ENCODE data around the gene ZNF197.

Gene ZNF197

DNA sequence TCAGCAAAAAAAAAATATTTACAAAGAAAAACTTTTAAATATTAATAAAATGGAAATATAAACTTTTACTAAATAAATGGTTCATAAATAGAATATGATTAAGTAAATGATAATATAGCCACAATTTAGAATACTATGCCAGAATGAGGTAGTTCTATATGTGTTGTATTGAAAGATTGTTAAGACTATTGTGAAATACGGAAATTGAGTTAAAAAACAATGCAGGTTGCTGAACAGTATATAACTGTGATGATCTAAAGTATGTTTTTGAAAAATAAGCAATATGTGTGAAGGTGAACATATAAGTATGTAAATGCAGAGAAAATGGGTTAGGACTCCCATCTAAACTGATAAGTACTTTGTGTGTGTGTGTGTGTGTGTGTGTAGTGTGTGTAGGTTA lies 24.9 kb downstream of the ZNF197 start:
- TF ChIP-seq, protein P1, sequence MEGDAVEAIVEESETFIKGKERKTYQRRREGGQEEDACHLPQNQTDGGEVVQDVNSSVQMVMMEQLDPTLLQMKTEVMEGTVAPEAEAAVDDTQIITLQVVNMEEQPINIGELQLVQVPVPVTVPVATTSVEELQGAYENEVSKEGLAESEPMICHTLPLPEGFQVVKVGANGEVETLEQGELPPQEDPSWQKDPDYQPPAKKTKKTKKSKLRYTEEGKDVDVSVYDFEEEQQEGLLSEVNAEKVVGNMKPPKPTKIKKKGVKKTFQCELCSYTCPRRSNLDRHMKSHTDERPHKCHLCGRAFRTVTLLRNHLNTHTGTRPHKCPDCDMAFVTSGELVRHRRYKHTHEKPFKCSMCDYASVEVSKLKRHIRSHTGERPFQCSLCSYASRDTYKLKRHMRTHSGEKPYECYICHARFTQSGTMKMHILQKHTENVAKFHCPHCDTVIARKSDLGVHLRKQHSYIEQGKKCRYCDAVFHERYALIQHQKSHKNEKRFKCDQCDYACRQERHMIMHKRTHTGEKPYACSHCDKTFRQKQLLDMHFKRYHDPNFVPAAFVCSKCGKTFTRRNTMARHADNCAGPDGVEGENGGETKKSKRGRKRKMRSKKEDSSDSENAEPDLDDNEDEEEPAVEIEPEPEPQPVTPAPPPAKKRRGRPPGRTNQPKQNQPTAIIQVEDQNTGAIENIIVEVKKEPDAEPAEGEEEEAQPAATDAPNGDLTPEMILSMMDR (IDR thresholded peaks at IDR 0.05), result no peak
- TF ChIP-seq ZFX (IDR thresholded peaks at IDR 0.05; ENCODE audit: borderline replicate concordance), result no peak
- H3K27ac ChIP-seq, result no peak overlapping the region

DNA sequence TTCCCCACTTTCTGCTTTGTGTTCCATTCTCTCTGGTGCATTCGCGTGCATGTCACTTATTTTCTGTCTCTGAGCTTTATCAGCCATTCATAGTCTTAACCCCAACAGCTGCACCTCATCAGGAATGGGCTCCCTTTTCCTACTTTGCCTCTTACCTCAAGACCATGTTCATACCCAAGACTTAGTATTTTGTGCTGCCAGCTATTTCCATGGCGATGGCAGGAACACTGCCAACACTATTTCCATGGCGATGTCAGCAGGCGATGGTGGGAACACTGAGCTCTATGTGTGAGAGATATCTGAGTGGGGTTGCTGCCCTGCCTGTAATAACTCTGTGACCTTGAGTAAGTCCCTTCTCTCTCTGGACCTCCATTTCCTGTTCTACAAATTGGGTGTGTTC lies 29.2 kb downstream of the ZNF197 start:
- no peak overlapping the region for H3K27ac ChIP-seq
- TF ChIP-seq, protein P1 (IDR thresholded peaks at IDR 0.05), result no peak
- no peak for TF ChIP-seq ZFX (IDR thresholded peaks at IDR 0.05; ENCODE audit: borderline replicate concordance)

DNA sequence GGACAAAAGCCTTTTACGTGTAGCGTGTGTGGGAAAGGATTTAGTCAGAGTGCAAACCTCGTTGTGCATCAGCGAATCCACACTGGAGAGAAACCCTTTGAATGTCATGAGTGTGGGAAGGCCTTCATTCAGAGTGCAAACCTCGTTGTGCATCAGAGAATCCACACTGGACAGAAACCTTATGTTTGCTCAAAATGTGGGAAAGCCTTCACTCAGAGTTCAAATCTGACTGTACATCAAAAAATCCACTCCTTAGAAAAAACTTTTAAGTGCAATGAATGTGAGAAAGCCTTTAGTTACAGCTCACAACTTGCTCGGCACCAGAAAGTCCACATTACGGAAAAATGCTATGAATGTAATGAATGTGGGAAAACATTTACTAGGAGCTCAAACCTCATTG lies 34.2 kb downstream of the ZNF197 start:
- TF ChIP-seq, protein P1 (IDR thresholded peaks at IDR 0.05), result no peak
- TF ChIP-seq ZFX (IDR thresholded peaks at IDR 0.05; ENCODE audit: borderline replicate concordance), result no peak

DNA sequence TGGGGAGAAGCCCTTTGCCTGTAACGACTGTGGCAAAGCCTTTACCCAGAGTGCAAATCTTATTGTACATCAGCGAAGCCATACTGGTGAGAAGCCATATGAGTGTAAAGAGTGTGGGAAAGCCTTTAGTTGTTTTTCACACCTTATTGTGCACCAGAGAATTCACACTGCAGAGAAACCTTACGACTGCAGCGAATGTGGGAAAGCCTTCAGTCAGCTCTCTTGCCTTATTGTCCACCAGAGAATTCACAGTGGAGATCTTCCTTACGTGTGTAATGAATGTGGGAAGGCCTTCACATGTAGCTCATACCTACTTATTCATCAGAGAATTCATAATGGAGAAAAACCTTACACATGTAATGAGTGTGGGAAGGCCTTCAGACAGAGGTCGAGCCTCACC lies 34.6 kb downstream of the ZNF197 start:
- TF ChIP-seq, protein P1 (IDR thresholded peaks at IDR 0.05), result no peak
- TF ChIP-seq ZFX (IDR thresholded peaks at IDR 0.05; ENCODE audit: borderline replicate concordance), result no peak

More for the DNA sequence above, 34.2 kb downstream of the ZNF197 start:
- no peak overlapping the region for H3K27ac ChIP-seq

DNA sequence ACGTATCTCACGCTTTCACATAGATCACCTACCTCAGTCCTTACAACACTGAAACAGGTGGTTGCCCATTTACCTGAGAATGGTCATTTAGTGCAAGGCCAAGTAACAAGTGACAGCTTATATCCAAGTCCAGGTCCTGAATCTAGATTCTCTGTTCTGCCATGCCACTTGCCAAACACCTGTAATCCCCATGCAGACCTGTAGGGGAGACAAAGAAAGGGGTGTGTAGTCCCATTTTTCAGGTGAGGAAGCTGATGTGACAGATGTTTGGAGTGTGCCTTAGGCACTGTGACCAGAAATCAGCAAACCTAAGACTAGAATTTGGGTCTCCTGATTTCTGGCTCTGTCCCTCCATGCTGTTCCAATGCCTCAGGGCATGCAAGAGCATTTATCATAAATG lies 36.4 kb downstream of the ZNF197 start:
- H3K27ac ChIP-seq, result no peak overlapping the region
- TF ChIP-seq, protein P1 (IDR thresholded peaks at IDR 0.05), result 0 out of 2 replicates have a peak, but pooled peaks have one; percentile 17
- TF ChIP-seq ZFX (IDR thresholded peaks at IDR 0.05; ENCODE audit: borderline replicate concordance), result no peak

More for the DNA sequence above, 34.6 kb downstream of the ZNF197 start:
- H3K27ac ChIP-seq, result no peak overlapping the region

DNA sequence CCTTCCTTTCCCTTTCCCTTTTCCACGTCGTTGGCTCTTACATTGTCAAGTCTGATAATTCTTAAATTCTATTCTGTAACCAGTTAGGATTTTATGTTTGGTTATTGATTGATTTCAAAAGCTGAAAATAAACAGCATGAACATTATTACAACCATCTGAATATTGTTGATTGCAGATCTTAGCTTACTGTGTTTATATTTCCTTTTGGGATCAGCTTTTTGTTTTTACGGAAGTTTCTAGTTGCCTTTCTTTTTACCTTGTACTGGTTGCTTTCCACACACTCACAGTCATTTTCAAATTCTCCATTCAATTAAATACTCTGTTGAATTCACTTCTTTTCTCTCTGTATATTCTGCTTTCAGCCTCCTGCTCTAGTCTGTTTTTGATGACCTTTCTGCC lies 40.3 kb downstream of the ZNF197 start:
- no peak overlapping the region for H3K27ac ChIP-seq
- TF ChIP-seq, protein P1 (IDR thresholded peaks at IDR 0.05), result no peak
- TF ChIP-seq ZFX (IDR thresholded peaks at IDR 0.05; ENCODE audit: borderline replicate concordance), result no peak

DNA sequence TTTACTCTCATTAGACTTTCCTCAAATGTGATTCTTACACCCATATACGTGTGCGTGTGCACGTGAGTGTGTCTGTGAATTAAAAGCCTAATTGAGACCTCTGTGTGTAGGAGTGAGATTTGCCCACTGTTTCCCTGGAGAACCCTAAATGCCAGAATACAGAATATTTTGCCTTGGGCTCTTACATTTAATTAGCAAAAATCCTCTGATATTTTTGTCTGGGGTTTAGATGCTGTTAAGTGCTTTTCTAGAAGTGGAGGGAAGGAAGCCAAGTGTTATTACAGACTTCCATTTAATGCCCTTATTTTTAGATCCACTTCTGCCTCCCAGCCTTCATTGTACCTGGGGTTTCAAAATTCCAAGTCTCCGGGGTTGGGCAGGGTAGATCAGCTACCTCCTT lies 41.5 kb downstream of the ZNF197 start:
- TF ChIP-seq, protein P1 (IDR thresholded peaks at IDR 0.05), result no peak
- TF ChIP-seq ZFX (IDR thresholded peaks at IDR 0.05; ENCODE audit: borderline replicate concordance), result no peak
- H3K27ac ChIP-seq, result no peak overlapping the region
